GM12873 (cell line): Measurements from ENCODE around the gene RNF14.

Source experiments
- CTCF ChIP-seq: IDR thresholded peaks from 2 replicates; pipeline ENCODE4 v1.5.1; 2012; ENCODE audit warnings: low read depth, mild to moderate bottlenecking, moderate library complexity, low read length, control low read depth; ENCODE audit not compliant: insufficient read depth; ENCODE audit errors: missing control alignments

The RNF14 gene

GRCh38 chr5:141929398-141930058 lies 39.4 kb upstream of the RNF14 start:
- TF ChIP-seq CTCF, result no peak

DNA sequence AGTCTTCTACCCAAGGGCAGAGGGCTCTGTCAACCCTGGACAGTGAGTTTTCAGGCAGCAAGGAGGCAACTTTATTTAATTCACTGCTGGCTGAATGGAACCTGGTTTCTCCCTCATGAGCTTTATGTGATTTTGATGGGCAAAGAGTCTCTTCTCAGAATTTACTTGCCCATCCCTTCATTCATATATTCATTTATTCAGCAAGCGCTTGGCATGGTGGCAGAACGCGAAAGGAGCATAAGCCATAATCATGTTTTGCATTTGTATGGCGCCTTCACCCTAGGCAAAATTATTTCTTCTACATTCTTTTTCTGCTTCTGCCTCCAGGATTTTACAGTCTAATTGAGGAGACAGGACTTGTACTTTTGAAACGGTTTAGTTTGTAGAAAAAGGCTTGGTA lies 37.2 kb upstream of the RNF14 start:
- TF ChIP-seq CTCF, result no peak

GRCh38 chr5:141933151-141933550 lies 35.8 kb upstream of the RNF14 start:
- no peak for TF ChIP-seq CTCF

DNA sequence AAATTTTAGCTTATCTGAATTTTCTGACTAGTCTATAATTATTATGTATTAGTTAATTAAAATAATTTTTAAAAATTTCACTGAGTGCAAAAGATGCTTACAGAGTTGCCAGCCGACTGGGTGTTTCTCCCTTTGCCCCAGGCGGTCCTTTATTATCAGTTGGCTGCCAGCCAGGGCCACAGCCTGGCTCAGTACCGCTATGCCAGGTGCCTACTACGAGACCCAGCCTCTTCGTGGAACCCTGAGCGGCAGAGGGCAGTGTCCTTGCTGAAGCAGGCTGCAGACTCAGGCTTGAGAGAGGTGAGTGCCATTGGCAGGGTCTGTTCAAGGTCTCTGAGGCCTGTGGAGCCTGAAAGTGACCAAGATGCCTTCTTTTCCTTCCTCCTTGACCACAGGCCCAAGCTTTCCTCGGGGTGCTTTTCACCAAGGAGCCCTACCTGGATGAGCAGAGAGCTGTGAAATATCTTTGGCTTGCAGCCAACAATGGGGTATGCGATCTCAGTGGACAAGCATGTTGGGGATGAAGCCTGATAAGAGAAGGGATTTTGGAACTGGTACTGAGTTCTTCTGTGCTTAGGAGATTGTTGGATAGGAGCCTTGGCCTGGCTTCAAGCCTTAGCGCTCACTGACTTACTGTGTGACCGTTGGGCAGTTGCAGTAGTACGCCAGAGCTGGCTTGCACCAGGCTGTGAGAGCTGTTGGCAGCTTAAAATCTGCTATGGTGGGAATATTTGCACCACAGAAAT lies 34.6 kb upstream of the RNF14 start:
- TF ChIP-seq CTCF, result no peak

DNA sequence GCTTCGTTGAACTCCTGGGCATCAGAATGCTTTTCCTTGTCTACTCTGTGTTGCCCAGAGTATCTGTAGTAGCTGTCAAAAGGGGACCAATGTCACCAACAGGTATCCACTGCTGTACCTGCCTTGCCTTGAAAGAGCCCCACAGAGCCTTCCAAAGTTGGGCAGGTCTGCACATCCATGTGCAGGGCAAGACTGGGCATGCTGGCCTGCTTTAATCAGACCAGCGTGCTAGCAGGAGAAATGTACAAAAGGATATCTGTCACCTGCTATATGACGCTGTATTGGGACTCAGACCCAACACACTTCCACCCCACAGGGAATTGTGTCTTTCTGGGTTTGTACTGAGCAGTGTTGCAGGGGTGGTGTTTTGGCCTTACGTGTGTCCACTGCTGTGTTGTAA lies 33.4 kb upstream of the RNF14 start:
- TF ChIP-seq CTCF, result no peak

DNA sequence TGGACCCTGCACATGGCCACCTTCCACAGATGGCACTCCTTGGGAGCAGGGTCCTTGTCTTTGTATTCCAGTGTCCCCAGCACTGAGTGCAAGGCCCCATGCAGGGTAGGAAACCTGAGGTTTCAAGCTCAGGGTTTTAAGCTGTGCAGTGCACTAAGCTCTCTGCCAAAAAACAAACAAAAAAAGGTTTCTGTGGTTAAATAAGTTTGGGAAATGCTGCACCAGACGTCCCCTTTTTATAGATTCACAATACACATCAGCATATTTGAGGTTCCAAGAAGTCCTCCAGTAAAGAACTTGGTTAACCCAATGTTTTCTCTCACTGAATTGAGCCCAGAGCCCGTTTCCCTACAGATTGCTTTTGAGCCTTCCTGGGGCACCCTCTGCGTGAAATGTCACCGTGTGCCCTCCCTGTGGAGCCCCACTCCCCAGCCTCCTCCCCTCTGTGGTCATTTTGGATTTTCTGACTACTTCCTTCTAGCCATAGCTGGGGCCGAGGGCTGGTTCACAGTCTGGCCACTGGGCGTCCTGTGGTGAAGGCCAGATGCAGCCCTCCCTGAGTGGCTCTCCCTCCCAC lies 28.1 kb upstream of the RNF14 start:
- no peak for TF ChIP-seq CTCF

GRCh38 chr5:141941307-141941706 lies 27.6 kb upstream of the RNF14 start:
- no peak for TF ChIP-seq CTCF
